D721Med (cell line): Measurements from ENCODE around the gene DOCK1.

Experiments used
- DNase-seq: peaks from one replicate; pipeline ENCODE4 v3.0.0; 2011; ENCODE audit warnings: low spot score; ENCODE audit not compliant: insufficient read length
- FAIRE-seq: peaks from 2 replicates; lab custom pipeline; 2011; peaks lifted over from hg19 to GRCh38; lab: Jason Lieb, UNC
- TF ChIP-seq, protein P1 (sequence below): IDR thresholded peaks from 2 replicates; pipeline ENCODE4 v1.5.1; 2012; ENCODE audit warnings: mild to moderate bottlenecking, control low read depth; ENCODE audit not compliant: insufficient read depth; ENCODE audit errors: missing control alignments

Gene DOCK1

DNA sequence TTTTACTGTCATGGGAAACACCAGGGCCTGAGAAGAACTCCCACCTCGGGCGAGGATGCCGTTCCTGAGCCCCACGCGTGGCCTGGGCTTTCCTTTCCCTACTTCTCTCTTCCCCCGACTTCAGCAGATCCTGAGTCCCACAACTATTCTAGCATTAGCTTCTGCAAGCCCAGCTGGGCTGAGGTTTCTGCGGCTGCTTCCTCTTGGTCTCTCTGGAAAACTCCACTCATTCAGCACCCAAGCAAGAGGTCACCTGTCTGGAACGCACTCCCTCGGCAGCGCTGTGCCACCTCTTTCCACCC lies 761 bp upstream of the DOCK1 start:
- TF ChIP-seq, protein P1, sequence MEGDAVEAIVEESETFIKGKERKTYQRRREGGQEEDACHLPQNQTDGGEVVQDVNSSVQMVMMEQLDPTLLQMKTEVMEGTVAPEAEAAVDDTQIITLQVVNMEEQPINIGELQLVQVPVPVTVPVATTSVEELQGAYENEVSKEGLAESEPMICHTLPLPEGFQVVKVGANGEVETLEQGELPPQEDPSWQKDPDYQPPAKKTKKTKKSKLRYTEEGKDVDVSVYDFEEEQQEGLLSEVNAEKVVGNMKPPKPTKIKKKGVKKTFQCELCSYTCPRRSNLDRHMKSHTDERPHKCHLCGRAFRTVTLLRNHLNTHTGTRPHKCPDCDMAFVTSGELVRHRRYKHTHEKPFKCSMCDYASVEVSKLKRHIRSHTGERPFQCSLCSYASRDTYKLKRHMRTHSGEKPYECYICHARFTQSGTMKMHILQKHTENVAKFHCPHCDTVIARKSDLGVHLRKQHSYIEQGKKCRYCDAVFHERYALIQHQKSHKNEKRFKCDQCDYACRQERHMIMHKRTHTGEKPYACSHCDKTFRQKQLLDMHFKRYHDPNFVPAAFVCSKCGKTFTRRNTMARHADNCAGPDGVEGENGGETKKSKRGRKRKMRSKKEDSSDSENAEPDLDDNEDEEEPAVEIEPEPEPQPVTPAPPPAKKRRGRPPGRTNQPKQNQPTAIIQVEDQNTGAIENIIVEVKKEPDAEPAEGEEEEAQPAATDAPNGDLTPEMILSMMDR: no peak
- FAIRE-seq (no peak), DNase-seq (no peak)

DNA sequence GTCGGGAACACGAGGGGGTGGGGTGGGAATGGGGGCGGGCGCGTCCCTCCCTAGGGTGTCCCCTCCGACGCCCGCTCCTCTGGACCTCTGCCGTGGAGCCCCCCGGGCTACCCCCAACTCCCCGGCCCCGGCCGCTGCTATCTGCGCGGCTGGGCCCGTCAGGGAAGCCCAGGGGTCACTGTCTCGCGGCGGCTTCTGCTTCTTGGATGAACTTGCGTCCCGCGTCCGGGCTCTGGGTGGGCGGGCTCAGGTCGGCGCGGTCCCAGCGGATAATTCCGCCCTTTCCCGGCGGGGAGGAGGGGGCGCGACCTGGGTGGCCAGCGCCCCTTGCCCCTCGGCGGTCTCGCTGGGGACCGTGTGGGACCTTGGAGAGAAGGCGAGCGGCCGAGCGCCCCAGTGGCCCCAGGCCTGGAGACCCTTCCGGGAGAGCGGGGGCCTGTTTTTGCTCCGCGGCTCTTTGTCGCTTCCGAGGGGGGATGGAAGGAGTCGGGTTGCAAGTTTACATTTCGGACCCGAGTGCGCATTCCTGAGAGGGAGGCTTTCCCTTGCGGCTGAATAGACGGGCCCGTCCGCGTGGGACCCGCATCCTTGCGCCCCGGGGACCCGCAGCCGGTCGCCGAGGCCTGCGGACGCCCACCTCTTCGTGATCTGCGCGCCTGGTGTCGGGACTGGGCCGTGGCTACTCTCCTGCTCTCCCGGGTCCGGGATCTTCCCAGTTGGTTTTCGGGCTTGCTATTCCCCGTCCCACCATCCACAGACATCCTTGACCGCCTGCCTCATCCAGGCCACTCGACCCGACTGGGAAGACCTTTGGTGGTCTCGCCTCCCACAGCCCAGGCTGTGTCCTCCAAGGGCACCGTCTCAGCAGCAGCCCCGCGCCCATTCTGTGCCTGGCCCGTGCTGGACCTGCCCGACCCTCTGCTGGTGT lies 812 bp downstream of the DOCK1 start:
- FAIRE-seq: no peak
- DNase-seq: no peak
- TF ChIP-seq, protein P1: no peak

DNA sequence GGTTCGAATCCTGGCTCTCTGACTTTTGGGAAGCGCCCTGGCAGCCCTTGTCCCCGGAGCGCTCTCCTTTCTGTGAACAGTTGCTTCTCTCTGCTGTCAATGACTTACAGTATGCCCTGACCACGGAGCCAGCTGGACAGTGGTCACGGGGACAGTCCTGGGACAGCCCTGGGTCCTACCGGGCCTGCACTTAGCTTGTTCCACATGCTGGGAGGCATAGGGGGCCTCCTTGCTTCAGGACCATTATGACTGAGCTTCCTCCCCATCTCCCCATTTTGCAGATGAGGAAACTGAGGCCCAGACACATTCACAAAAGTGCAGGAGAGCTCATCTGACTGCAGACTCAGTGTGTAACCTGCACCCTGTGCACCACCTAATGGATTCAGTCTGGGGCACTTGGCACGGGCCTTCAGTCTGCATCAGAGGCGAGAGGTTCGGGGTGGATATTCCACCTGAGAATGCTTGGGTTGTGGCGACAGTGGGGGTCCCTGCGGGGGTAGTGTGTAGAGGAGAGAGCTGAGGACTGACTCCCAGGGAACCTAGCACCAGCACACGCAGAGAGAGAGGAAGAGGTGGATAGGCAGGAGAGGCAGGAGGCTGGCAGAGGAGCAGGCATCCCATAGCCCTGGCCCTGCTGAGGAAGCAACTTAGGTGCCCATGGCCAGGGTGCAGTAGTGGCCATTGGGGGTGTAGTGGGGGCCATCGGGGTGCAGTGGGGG lies 1.6 kb downstream of the DOCK1 start:
- FAIRE-seq (no peak), DNase-seq (no peak)
- TF ChIP-seq, protein P1: no peak

DNA sequence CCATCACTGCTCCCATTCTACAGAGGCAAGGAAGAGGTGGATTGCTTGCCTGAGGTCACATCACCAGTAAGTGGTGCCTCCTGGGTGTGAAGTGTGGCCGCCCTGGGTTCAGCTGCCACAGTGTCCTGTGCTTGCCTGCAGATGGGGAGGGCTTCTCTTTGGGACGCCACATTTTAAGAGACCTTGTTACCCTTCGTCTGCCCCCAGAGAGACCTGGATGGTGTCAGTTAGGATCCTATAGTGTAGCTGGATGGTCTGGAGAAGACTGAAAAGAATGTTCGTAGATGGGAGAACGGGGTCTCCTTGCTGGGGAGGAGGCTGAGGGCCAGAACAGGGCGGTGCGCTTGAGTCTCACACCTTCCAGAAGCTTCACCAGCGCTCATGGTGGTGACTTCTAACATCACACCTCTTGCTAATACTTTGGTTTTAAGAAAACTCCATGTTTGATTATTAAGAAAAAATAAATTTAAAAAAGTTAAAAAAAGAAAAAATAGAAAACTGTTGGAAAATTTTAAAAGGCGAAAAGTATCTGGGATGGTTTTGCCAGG lies 2.3 kb downstream of the DOCK1 start:
- TF ChIP-seq, protein P1: no peak
- DNase-seq (no peak), FAIRE-seq (no peak)

DNA sequence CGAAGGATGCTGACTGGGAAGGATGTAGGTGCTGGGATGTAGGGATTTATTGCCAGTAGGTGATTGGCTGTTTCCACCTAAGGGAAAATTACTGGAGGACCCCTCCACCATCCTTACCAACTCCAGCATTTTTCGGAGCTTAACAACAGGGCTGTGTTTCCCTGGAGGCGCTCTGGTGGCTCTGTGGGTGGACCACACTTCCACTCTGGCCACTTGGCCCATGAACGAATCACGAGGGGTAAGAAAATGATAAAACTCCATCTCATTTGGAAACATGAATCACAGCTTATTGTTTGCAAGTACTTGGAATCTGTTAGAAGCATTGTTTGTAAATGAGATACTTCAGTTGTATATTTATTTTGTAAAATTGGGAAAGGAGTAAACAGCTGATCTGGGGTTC lies 3.0 kb downstream of the DOCK1 start:
- DNase-seq: no peak
- FAIRE-seq: no peak
- TF ChIP-seq, protein P1: no peak

DNA sequence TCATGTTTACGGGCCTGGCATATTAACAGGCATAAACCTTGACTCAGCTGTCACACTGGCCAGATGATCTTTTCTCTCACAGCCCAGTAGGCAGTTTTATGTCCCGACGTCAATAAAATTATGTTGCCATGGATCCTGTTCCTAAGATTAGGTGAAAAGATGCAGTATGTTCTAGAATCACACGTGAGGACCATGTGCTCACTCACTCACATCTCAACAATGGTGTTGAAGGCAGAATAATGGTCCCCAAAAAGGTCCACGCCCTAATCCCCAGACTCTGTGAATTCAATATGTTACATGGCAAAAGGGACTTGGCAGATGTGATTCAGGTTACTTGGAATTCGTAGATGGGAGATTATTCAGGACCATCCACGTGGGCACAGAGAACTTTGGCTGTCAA lies 3.5 kb downstream of the DOCK1 start:
- no peak for DNase-seq
- TF ChIP-seq, protein P1: no peak
- no peak for FAIRE-seq
